UCSD-AML1 (cell line): Measurements from ENCODE around the gene ORM1.
A peak's percentile ranks its signal among the peaks of the same experiment; 100 is the strongest.
"Not testable (repeated sequence)": the region's sequence is repeated elsewhere in the genome, so short reads cannot be mapped to it uniquely, and the experiment has no call there.

ENCODE experiments used
- DNase-seq: peaks from one replicate; lab custom pipeline; 2025; ENCODE audit not compliant: unreplicated experiment; lab: John Stamatoyannopoulos, UW

ORM1 gene

GRCh38 chr9:114322160-114322818 is 609 bp upstream of the ORM1 start:
- not testable (repeated sequence) for DNase-seq

GRCh38 chr9:114323849-114324248 is 951 bp downstream of the ORM1 start:
- not testable (repeated sequence) for DNase-seq

GRCh38 chr9:114324492-114324891 is 1.6 kb downstream of the ORM1 start:
- DNase-seq, result no peak

- DNase-seq, result not testable (repeated sequence)
Measured at GRCh38 chr9:114324965-114325364, 2.1 kb downstream of the ORM1 start.

- DNase-seq, result not testable (repeated sequence)
Measured at GRCh38 chr9:114325684-114326254, 2.9 kb downstream of the ORM1 start.

- DNase-seq, result no peak
Measured at GRCh38 chr9:114327749-114328148, 4.9 kb downstream of the ORM1 start.

GRCh38 chr9:114328357-114328820 is 5.5 kb downstream of the ORM1 start:
- not testable (repeated sequence) for DNase-seq

- DNase-seq, result not testable (repeated sequence)
Measured at GRCh38 chr9:114328937-114329624, 6.2 kb downstream of the ORM1 start.

GRCh38 chr9:114329625-114330022 is 6.7 kb downstream of the ORM1 start, which contains the start of gene ORM2:
ORM2 (plus strand) TSS chr9:114329869; CDS start chr9:114329905, 36 bp downstream.
- not testable (repeated sequence) for DNase-seq

GRCh38 chr9:114330636-114331035 is 7.7 kb downstream of the ORM1 start:
- DNase-seq, result no peak

GRCh38 chr9:114331229-114332195 is 8.6 kb downstream of the ORM1 start:
- not testable (repeated sequence) for DNase-seq

- DNase-seq, result not testable (repeated sequence)
Measured at GRCh38 chr9:114332474-114333040, 9.7 kb downstream of the ORM1 start.

GRCh38 chr9:114333718-114334117 is 10.8 kb downstream of the ORM1 start:
- not testable (repeated sequence) for DNase-seq

- no peak for DNase-seq
Measured at GRCh38 chr9:114334490-114334889, 11.6 kb downstream of the ORM1 start.

- DNase-seq, result no peak
Measured at GRCh38 chr9:114335745-114336144, 12.8 kb downstream of the ORM1 start.

GRCh38 chr9:114336157-114336556 is 13.3 kb downstream of the ORM1 start:
- no peak for DNase-seq

GRCh38 chr9:114336699-114337395 is 13.9 kb downstream of the ORM1 start:
- DNase-seq, result no peak

GRCh38 chr9:114338187-114338586 is 15.3 kb downstream of the ORM1 start:
- DNase-seq, result no peak

- DNase-seq, result peak; percentile 65
Measured at GRCh38 chr9:114339130-114339908, 16.4 kb downstream of the ORM1 start.
